GM03348 (cell line): ENCODE data around the gene GSG1L2.
A peak's percentile ranks its signal among the peaks of the same experiment; 100 is the strongest.
"Not testable (repeated sequence)": the region's sequence is repeated elsewhere in the genome, so short reads cannot be mapped to it uniquely, and the experiment has no call there.

Source experiments
- DNase-seq: peaks from one replicate; pipeline ENCODE4 v3.0.0; 2012; ENCODE audit warnings: low spot score

Gene GSG1L2

DNA sequence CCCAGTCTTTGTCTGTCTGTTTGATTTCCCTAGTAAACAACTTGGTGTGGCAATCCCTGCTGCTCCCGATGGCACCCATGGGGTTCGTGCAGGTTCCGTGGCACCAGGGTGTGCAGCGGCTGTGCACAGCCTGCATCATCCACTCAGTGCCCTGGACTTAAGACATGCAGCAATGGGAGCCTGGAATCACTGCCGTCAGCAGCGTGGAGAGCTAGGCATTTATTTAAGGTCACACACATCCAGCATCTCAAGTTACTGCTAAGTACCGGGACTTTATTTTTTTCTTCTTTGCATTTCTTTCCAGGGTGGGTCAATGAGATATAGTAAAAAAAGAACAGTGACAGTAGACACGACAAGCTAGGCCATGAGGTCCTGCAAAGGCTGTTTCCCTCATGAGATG lies 33.3 kb downstream of the GSG1L2 start:
- DNase-seq = no peak

DNA sequence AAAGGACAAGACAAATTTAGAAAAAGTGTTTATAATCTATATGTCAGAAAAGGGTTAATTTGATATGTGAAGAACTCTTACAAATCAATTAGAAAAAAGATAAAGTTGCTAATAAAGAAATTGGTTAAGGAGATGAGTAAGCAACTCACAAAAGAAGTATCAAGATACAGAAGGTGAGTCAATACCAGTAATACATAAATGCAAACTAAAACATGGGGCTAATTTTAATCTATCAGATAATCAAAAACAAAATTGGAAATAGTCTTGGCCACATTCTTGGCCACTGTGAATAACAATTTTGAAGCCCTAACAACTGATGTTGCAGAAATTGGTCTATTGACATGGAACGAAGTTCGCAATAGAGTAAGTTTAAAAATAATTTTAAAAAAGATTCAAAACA lies 37.3 kb downstream of the GSG1L2 start:
- no peak for DNase-seq

DNA sequence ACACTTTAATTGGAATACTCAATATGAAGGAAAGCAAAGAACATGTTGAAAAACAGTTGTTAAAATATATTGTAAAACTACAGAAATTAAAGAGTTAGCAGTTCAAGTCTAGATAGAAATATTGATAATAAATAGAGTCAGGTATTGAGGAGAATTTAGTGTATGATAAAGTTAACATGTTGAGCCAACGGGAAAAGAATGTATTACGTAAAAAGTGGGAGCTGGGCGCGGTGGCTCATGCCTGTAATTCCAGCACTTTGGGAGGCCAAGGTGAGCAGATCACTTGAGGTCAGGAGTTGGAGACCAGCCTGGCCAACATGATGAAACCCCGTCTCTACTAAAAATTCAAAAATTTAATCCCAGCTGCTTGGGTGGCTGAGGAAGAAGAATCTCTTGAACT lies 38.4 kb downstream of the GSG1L2 start:
- DNase-seq = not testable (repeated sequence)

- no peak for DNase-seq
Observed at GRCh38 chr17:9783050-9783449, 38.8 kb downstream of the GSG1L2 start.

GRCh38 chr17:9780552-9780951 lies 41.3 kb downstream of the GSG1L2 start:
- no peak for DNase-seq

- no peak for DNase-seq
Observed at GRCh38 chr17:9776911-9777310, 45.0 kb downstream of the GSG1L2 start.

GRCh38 chr17:9772658-9773057 lies 49.2 kb downstream of the GSG1L2 start:
- DNase-seq = no peak

- DNase-seq = no peak
Observed at GRCh38 chr17:9771465-9771864, 50.4 kb downstream of the GSG1L2 start.

GRCh38 chr17:9769036-9769695 lies 52.7 kb downstream of the GSG1L2 start:
- no peak for DNase-seq

GRCh38 chr17:9768381-9768934 lies 53.4 kb downstream of the GSG1L2 start:
- peak; percentile 47 for DNase-seq

- DNase-seq = no peak
Observed at GRCh38 chr17:9767432-9767991, 54.4 kb downstream of the GSG1L2 start.

GRCh38 chr17:9766970-9767369 lies 54.9 kb downstream of the GSG1L2 start:
- DNase-seq = no peak

GRCh38 chr17:9765322-9765721 lies 56.6 kb downstream of the GSG1L2 start:
- DNase-seq = no peak

DNA sequence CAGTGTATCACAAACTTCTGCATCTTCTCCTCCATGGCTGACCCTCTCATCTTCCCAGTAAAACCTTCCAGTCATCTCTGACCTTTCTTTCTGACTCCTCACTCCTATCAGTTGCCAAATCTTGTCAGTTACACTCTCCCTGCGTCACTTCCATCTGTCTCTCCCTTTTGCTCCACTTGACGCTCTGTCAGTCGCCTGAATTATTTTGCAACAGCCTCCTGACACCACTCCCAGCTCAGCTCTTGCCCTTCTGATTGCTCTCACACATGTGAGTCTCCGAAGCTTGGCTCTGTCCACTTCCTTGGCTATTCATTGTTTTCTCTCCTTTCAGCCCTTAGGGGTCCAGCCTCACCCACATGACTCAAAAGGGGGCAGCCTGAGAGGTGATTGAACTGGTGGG lies 58.2 kb downstream of the GSG1L2 start:
- DNase-seq = no peak

DNA sequence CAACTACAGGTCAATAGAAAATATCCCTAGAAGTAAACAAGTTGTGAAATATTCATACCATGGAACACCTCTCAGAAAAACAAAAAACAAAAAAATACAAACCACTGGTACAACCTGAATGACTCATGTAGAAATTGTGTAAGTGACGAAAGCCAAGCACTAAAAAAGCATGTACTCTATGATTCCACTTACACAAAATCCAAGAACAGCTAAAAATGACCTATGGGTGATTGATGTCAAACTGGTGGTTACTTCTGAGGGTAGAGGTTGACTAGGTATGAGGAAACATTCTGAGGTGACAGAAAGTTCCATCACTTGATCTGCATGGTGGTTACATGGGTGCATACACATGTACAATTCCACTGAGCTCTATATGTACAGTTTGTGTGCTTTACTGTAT lies 61.6 kb downstream of the GSG1L2 start:
- no peak for DNase-seq

- DNase-seq = no peak
Observed at GRCh38 chr17:9755083-9755482, 66.8 kb downstream of the GSG1L2 start.
